Measurements from ENCODE around the gene FCER1A. TPM values are rescaled to one million over a fixed set of nuclear protein-coding genes. Genes with fewer than 3 reads are reported as not detected.
"Not testable (repeated sequence)": the region's sequence is repeated elsewhere in the genome, so short reads cannot be mapped to it uniquely, and the experiment has no call there.

FCER1A gene
- total RNA-seq, 1 donor from 2014 or later, result 13.3 TPM

- DNase-seq (no peak), ATAC-seq (no peak)
- no peaks in the 10 kb centered on the region for H3K4me1 ChIP-seq
- no peaks in the 10 kb centered on the region for H3K36me3 ChIP-seq
- TF ChIP-seq CTCF (IDR thresholded peaks at IDR 0.05), result no peak
- intact Hi-C loops (cut with DNase I), result no loop called here
- H3K27ac ChIP-seq, result no peak overlapping the region
- no peak overlapping the region for H3K4me3 ChIP-seq
- no peaks in the 10 kb centered on the region for H3K9me3 ChIP-seq
- H3K27me3 ChIP-seq, result no peaks in the 10 kb centered on the region
These were observed 32.7 kb downstream of the FCER1A start for GRCh38 chr1:159334797-159335196.

- DNase-seq (no peak), ATAC-seq (no peak)
- H3K36me3 ChIP-seq, result no peaks in the 10 kb centered on the region
- intact Hi-C loops (cut with DNase I), result no loop called here
- H3K4me3 ChIP-seq, result no peak overlapping the region
- H3K4me1 ChIP-seq, result no peaks in the 10 kb centered on the region
- H3K27ac ChIP-seq, result no peak overlapping the region
- no peaks in the 10 kb centered on the region for H3K9me3 ChIP-seq
- no peak for TF ChIP-seq CTCF (IDR thresholded peaks at IDR 0.05)
- no peaks in the 10 kb centered on the region for H3K27me3 ChIP-seq
These were observed 35.9 kb downstream of the FCER1A start for GRCh38 chr1:159338018-159338417.

- no peak for TF ChIP-seq CTCF (IDR thresholded peaks at IDR 0.05)
- Histone ChIP-seq H3K27ac (no peak overlapping the region), H3K4me3 (no peak overlapping the region), H3K4me1 (no peaks in the 10 kb centered on the region), H3K27me3 (no peaks in the 10 kb centered on the region), H3K9me3 (no peaks in the 10 kb centered on the region), H3K36me3 (no peaks in the 10 kb centered on the region)
- intact Hi-C loops (cut with DNase I), result no loop called here
- ATAC-seq, result no peak
- DNase-seq, result no peak
These were observed 37.4 kb downstream of the FCER1A start for GRCh38 chr1:159339536-159339935.

GRCh38 chr1:159341736-159342135, 39.6 kb downstream of the FCER1A start:
- DNase-seq (no peak), ATAC-seq (no peak)
- H3K27me3 ChIP-seq, result no peaks in the 10 kb centered on the region
- no peaks in the 10 kb centered on the region for H3K4me1 ChIP-seq
- no peak overlapping the region for H3K27ac ChIP-seq
- TF ChIP-seq CTCF (IDR thresholded peaks at IDR 0.05), result no peak
- H3K36me3 ChIP-seq, result no peaks in the 10 kb centered on the region
- H3K4me3 ChIP-seq, result no peak overlapping the region
- intact Hi-C loops (cut with DNase I), result no loop called here
- no peaks in the 10 kb centered on the region for H3K9me3 ChIP-seq

GRCh38 chr1:159342761-159343425, 40.8 kb downstream of the FCER1A start:
- no peak for ATAC-seq
- DNase-seq, result no peak
- no peaks in the 10 kb centered on the region for H3K36me3 ChIP-seq
- H3K27ac ChIP-seq, result no peak overlapping the region
- no peaks in the 10 kb centered on the region for H3K27me3 ChIP-seq
- H3K4me1 ChIP-seq, result no peaks in the 10 kb centered on the region
- H3K9me3 ChIP-seq, result no peaks in the 10 kb centered on the region
- H3K4me3 ChIP-seq, result no peak overlapping the region
- TF ChIP-seq CTCF (IDR thresholded peaks at IDR 0.05), result no peak
- intact Hi-C loops (cut with DNase I), result no loop called here

- DNase-seq; H3K4me3 ChIP-seq; ATAC-seq; H3K27me3 ChIP-seq; intact Hi-C loops (cut with DNase I); H3K36me3 ChIP-seq; H3K9me3 ChIP-seq; H3K27ac ChIP-seq; H3K4me1 ChIP-seq: not testable (repeated sequence)
These were observed 47.2 kb downstream of the FCER1A start for GRCh38 chr1:159349374-159349773.

Data from upper lobe of right lung (tissue), 1 donor.